NCI-H2196 treated with DMSO at 0.1 percent for 48 hours (cell line): ENCODE data around the gene TMEM253.

ENCODE experiments used
- DNase-seq: peaks from one replicate; lab custom pipeline; 2025; ENCODE audit not compliant: unreplicated experiment; lab: John Stamatoyannopoulos, UW

The TMEM253 gene

DNA sequence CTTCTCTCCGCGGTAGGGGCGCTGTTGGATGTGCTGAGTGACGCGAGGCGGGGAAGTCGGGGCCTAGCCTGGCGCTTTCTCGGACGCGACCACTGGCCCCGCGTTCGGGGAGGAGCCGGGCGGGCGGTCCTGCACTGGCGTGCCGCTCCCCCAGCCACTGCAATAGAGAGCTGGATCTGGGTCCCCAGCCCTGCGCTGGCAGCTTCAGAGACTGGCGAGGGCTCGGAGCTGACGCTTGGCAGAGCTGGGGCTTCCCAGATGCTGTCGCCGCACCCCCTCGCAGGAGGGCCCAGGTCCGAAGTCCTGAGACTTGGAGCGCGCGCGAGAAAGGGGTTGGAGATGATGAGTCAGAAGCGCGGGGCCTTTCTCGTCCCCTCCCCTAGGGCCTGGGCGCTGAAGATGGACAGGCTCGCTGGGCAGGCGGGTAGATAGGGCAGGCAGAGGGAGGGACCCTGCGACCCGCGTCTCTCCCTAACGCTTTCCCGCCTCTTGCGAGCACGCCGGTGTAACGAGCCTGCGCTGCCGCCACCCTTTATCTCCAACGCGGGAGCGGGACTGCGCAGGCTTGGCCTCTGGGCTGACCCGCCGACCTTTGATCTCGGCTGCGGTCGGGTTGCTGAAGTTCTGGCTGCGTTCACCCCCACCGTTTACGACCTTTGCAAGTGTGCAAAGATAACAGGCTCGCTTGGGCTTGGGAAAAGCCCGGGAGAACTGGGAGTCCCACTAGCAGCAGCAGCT, 3.0 kb downstream of the TMEM253 start:
- DNase-seq, result peak; percentile 96

DNA sequence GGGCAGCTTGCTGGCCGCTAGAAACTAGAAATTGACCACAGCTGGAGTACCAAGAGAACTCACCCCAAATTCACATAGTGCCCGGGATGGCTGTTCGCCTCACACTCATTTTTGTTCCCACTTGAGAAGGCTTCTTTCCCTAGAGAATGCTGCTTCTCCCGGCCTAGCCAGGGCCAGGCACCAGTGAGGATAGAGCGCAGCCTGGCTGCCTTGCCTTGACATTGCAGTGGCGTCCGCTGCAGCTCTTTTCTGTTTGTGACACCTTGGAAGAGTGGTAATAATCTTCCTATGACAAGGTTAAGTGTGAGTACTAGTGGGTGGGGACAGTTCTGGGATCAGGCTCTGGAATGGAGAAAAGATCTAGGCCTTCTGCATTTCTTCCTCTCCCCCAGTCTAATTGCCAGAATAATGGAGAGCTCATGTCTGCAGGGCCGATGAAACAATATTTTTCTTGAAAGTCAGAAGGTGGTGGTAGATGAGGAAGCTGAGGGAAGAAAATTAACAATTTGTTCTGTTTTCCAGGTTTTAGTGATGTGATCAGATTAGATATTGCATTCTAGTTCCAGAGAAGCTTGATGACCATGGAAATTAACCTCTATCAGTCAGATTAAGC, 3.7 kb downstream of the TMEM253 start:
- DNase-seq, result peak; percentile 76

DNA sequence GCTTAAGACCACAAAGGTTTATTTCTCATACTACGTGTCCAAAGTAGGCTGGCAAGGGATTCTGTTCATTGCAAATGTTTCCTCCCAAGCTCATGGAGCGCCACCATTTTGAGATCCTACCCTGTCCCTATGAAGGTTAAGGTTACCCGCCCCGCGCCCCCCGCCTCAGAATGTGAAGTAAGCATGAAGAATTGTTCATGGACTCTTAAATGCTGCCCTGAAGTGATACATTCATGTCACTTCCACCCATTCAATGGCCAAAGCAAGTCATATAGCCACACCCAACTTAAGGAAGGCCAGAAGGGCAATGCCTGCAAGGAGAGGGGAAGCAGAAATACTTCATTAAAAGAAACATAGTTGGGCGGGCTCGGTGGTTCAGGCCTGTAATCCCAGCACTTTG, 4.2 kb downstream of the TMEM253 start:
- no peak for DNase-seq

DNA sequence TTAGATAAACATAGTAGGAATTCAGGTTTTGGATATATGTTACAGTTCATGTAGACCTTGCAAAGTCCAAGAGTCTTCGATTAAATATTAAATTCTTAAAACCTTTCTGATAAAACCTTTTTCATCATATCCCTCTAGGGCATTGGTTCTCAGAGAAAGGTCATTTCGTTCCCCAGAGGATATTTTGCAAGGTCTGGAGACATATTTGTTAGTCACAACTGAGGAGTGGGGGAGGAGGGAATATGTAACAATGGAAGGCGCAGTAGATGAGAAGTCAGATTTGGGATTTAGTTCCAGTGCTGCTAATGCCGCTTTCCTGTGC, 5.3 kb downstream of the TMEM253 start:
- DNase-seq, result no peak

DNA sequence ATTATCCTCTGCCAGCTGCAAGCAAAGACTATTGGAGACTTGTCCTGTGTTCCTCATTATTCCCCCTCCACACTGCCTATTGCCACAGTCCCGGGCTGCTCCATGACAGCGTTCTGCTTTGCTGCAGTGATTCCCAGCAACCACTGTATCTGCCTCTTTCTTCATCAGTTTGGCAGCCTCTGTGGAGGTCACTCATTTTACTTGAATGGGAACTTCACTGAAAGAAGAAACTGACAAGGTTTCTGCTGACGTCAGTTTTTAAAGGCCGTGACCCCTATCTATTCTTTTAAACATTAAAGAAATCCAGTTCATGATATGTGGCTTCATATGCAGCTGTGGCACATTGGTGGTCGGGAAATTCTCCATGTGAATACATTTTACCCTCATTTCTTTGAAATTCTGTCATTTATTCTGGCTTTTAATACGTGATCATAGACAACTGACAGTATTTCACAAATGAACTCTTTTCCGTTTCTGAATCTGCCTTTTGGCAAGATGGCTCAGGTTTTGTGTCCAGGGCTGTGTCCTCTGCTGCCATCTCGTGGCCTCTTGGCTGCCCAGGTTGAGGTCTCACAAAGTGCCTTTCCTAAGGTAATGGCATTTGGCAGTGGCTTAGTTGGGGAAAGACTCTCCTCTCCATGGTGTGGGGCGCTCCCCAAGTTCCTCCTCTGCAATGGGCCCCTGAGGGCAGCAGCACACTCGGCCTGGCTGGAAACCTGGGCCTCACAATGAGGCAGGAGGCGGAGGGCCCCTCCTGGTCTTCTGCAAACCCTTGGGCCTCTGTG, 5.8 kb downstream of the TMEM253 start:
- DNase-seq, result peak; percentile 77

DNA sequence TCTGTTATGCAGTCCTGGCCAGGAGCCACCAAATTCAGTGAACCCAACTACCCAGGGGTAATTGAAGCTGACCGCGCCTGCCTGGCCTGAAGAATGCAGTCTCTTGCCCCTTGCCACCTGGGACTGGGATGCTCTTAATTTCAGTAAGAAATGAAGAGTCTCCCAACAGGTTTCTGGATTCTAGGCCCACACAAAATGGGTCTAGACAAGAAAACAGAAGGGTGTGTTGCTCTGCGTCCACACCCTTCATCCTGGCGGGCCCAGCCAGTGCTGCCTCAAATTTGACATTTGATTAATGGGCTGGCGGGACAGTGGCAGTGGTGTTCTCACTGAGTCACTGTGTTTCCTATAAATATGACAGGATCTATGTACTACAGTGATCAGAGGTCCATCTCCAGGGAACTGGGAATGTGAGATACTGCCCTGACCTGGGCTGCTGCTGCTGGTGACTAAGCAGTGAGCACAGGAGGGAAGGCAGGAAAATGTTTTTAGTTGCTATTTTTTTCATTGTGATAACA, 6.5 kb downstream of the TMEM253 start:
- no peak for DNase-seq

DNA sequence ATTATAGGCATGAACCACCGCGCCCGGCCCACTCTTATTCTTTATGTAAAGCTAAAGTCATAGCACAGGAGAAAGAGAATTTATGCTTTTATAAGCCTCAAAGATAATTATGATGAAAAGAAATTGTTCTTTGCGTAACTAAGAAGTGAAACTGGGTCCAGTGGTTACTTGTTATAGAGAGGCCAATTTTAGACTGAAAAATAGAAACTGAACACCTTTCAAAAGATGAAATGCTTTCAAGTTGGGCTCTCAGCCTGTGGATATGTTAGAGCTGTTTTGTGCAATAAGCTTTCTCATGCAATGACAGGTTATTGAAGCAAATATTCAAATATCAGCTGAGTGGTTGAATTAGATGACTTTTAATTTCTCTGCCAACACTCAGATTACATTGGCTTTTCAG, 7.9 kb downstream of the TMEM253 start:
- DNase-seq, result no peak

DNA sequence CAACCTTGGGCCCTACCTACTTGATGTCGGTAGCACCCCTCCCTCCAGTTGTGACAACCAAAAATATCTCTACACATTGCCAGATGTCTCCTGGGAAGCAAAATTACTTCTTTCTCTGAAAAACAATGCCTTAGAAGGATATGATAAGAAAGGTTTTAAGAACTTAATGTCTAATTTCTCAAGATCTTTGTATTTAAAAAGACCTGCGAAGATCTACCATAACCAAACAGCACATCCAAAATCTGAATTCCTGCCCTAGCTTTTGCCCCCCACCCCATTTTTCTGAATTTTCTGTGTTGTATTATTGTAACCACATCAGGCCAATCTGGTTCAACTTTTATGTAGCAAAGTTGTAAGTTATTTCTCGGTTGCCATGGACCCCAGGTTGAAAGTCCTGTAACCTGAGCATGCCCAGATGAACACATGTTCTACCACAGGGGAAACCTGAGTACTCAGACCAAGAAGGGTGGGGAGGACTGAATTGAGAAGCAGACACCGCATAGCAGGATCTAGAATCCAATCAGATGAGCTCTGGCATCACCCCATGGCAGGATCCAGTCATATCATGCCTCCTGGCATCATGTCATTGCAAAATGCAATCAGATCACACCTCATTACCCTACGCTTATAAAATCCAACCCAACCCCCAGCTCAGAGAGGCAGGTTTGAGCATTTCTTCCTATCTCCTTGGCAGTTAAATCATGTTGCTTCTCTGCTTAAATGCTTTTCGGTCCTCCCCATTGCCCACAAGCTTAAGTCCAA, 8.7 kb downstream of the TMEM253 start:
- DNase-seq, result no peak

DNA sequence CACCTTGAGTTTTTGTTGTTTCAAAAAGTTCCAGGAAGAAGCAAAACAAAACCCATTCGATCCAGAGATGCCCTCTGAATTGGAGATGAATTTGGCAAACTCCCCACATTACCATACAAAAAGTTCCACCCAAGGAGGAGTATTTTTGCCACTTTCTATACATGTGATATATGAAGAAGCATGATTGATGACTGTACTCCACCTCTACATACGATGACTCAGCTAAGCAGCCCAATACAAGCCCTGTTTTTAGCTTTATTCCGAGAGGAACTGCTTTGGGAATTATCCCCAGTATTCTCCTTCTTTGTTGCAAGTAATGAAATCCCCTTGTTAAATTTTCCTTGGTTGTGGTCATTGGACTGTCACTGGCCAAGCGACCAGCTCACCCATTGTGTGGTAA, 11.4 kb downstream of the TMEM253 start:
- DNase-seq, result no peak

DNA sequence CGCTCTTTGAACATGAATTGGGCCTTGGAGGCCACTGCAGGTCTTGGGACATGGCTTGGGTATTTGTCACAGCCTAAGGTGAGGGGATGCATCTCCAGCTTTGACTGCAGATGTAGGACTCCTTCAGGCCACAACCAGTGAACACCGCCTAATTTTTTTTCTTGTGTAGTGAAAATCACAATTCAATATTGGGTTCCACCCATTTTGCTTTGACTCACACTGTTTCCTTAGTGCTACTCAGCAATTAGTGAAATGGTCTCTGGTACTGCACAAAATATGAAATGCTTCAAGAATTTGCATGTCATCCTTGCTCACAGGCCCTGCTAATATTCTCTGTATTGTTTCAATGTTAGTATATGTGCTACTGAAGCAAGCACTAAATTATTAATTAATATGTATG, 12.5 kb downstream of the TMEM253 start:
- no peak for DNase-seq

DNA sequence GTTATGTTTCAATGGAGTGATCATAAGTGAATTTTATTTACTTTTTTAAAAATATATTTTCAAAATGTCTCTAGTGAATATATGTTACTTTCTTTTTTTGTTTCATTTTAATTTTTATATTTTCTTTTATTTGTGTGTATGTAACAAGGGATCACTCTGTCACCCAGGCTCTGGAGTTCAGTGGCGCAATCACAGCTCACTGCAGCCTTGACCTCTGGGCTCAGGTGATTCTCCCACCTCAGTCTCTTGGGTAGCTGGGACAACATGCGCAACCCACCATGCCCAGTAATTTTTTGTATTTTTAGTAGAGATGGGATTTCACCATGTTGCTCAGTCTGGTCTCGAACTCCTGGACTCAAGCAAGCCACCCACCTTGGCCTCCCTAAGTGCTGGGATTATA, 18.1 kb downstream of the TMEM253 start:
- DNase-seq, result no peak

DNA sequence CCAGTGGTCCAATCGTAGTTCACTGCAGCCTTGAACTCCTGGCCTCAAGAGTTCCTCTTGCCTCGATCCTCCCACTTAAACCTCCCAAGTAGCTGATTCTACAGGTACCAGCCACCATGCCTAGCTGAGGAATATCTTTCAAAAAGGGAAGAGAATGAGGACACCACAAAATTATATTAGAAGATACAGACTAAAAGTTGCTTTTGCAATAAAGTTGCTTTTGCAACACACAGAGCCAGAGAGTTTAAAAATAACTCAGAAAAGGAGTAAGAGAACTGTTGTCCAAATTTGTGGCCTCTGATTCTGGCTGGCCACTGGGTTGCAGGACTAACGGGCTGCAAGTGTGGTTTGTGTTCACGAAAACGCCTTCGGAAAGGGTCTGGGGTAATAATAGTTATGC, 19.8 kb downstream of the TMEM253 start:
- no peak for DNase-seq

DNA sequence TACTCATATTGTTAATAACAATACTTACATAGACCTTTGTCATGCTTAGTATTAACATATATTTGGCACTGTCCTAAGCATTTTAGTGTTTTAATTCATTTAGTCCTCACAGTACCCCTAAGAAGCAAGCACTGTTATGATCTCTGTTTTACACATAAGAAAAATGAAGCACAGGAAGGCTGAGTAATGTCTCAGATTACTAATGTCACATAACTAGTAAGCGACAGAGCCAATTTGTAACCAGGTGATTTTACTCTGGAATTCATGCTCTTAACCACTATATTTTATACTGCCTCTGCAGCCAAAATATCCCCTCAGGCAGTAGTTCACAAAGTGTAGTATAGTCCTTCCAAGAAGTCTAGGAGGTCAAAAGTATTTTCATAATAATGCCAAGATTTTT, 20.3 kb downstream of the TMEM253 start:
- no peak for DNase-seq

DNA sequence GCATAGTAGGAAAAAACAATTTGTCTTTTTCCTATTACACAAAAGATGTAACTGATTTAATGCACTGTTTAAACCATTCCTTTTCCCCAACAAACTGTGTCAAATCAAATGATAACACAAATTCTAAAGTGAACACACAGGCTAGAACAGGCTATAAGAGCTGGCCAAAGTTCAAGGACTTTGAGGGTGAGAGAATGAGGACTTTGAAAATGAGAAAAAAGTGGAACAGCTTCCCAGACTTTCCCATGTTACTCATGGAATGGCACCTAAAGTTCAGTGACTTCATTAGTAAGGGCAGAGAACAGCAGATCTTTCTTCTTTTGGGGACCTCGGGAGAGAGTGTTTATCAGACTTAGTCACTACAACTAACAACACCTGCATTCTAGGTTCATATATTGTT, 22.6 kb downstream of the TMEM253 start:
- no peak for DNase-seq

DNA sequence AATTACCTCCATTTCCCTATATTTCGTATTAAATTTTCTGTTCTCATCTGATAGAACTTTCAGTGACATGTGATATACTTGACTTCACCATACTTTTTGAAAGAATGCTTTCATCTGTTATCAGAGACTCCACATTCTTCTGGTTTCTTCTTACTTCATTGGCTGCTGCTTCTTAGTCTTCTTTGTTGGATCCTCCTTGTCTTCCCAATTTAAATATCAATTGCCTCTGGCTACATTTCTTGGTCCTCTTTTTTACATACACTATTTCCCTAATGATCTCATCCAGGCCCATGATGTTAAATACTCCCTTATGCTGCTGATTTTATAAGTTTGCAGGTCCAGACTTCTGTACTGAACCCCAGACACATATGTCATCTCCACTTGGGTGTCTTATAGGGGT, 33.0 kb downstream of the TMEM253 start:
- DNase-seq, result no peak

DNA sequence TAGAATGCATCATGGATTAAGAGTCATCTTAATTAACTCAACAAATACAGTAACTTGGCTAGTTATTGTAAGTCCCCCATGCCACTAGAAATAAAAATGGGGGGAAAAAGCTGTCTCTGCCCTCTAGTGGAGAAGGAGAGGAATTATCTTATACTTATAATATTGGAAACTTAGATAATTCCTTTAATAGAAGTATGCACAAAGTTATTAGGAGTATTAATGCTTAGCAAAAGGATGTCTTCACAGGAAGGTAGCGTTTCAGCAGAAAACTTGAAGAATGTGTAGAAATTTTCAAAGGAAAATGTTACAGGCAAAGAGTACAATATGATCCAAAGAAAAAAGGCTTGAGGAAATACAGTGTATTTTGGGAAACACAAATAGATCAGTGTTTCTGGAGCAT, 35.2 kb downstream of the TMEM253 start:
- peak; percentile 10 for DNase-seq

DNA sequence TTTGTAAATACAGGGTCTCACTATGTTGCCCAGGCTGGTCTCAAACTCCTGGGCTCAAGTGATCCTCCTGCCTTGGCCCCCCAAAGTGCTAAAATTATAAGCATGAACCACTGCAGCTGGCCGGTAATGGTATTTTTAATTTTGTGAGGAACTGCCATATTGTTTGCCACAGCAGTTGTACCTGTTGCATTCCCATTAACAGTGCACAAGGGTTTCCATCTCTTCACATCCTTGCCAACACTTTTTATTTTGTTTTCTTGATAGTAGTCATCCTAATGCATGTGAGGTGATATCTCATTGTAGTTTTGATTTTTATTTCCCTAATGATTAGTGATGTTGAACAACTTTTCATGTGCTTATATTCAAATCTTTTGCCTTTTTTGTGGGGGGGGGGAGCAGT, 41.5 kb downstream of the TMEM253 start:
- no peak for DNase-seq

DNA sequence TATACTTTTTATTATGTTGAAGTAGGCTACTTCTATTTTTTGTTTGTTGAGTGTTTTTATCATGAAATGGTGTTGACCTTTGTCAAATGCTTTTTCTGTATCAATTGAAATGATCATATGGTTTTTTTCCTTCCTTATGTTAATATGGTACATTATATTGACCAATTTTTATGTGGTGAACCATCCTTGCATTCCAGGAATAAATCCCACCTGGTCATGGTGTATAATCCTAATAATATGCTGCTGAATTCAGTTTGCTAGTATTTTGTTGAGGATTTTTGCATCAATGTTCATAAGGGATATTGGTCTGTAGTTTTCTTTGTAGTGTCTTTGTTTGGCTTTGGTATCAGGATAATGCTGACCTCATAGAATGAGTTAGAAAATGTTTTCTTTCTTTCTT, 44.6 kb downstream of the TMEM253 start:
- no peak for DNase-seq

DNA sequence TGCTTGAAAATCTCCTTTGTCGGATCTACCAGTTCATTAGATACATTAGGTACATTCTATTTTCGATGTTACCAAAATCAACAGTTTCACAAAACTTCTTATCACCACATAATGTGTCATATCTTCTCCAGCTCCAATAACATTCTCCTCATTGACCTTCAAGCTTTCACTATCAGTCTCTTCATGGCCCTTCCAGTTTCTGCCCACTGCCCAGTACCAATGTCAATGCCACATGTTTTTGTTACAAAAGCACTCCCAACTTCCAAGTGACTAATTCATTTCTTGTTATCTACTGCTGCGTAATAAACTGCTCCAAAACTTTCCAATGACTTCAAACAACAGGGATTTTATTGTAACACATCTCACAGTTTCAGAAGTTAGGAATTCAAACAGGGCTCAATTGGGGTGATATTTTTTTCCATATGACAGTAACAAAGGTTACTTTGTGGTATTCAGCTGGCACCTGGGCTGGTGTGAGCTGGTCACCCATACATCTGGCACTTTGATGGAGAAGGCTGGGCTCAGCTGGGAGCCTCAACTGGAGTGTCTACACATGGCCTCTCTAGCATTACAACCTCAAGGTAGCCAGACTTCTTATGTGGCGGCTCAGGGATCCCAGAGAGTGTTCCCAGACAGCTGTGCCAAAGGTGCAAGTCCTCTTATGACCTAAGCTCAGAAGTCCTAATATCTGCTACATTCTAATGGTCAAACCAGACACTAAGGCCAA, 48.9 kb downstream of the TMEM253 start:
- DNase-seq, result no peak
